MM.1S (cell line): ENCODE results near the gene SHOC2.

ENCODE experiments used
- DNase-seq: peaks from one replicate; pipeline ENCODE4 v3.0.0-alpha.2; 2015
- H2AFZ ChIP-seq: fragments of 300-600 bp; sonication (generic); 2 replicates; pipeline ENCODE4 v1.6.0; 2016; ENCODE audit warnings: antibody characterized with exemption, low read length
- H3F3A ChIP-seq: fragments of 300-600 bp; sonication (generic); 2 replicates; pipeline ENCODE4 v1.6.1; 2016; ENCODE audit warnings: mild to moderate bottlenecking, antibody characterized with exemption, low read length, moderate library complexity, mixed read lengths; ENCODE audit not compliant: insufficient read depth
- H3K27ac ChIP-seq: fragments of 300-600 bp; sonication (generic); 2 replicates; pipeline ENCODE4 v1.5.1; 2016; ENCODE audit warnings: mild to moderate bottlenecking, low read length
- H3K27me3 ChIP-seq: fragments of 300-600 bp; sonication (generic); replicated peaks from 2 replicates; pipeline ENCODE4 v1.6.0; 2016; ENCODE audit warnings: low read length; ENCODE audit not compliant: insufficient read depth
- H3K36me3 ChIP-seq: fragments of 300-600 bp; sonication (generic); replicated peaks from 2 replicates; pipeline ENCODE4 v1.6.1; 2016; ENCODE audit warnings: mild to moderate bottlenecking, low read length, mixed read lengths; ENCODE audit not compliant: insufficient read depth
- H3K4me1 ChIP-seq: fragments of 300-600 bp; sonication (generic); 2 replicates; pipeline ENCODE4 v1.6.1; 2016; ENCODE audit warnings: low read length, mixed read lengths
- H3K4me2 ChIP-seq: fragments of 300-600 bp; sonication (generic); 2 replicates; pipeline ENCODE4 v1.6.0; 2016; ENCODE audit warnings: low read depth, low read length
- H3K4me3 ChIP-seq: fragments of 300-600 bp; sonication (generic); 2 replicates; pipeline ENCODE4 v1.5.1; 2016; ENCODE audit warnings: low read length, mixed read lengths
- H3K79me2 ChIP-seq: fragments of 300-600 bp; sonication (generic); 2 replicates; pipeline ENCODE4 v1.6.1; 2016; ENCODE audit warnings: mixed run types, low read length, mixed read lengths
- H3K9ac ChIP-seq: fragments of 300-600 bp; sonication (generic); 2 replicates; pipeline ENCODE4 v1.6.1; 2016; ENCODE audit warnings: low read length, mixed read lengths
- H3K9me2 ChIP-seq: fragments of 300-600 bp; sonication (generic); replicated peaks from 2 replicates; pipeline ENCODE4 v1.6.1; 2016; ENCODE audit warnings: mild to moderate bottlenecking, low read length, mixed read lengths; ENCODE audit not compliant: insufficient read depth
- H3K9me3 ChIP-seq: fragments of 300-600 bp; sonication (generic); replicated peaks from 2 replicates; pipeline ENCODE4 v1.6.1; 2016; ENCODE audit warnings: mild to moderate bottlenecking, low read length, mixed read lengths; ENCODE audit not compliant: insufficient read depth
- H4K20me1 ChIP-seq: fragments of 300-600 bp; sonication (generic); 2 replicates; pipeline ENCODE4 v1.6.1; 2016; ENCODE audit warnings: mild to moderate bottlenecking, low read length, moderate library complexity, mixed read lengths; ENCODE audit not compliant: insufficient read depth
- CTCF ChIP-seq: fragments of 300-600 bp; sonication (generic); IDR thresholded peaks from 2 replicates; pipeline ENCODE4 v1.5.1; 2016; ENCODE audit warnings: antibody characterized with exemption, low read length, mixed read lengths
- EZH2 ChIP-seq: fragments of 300-600 bp; sonication (generic); optimal IDR thresholded peaks from 2 replicates; pipeline ENCODE3; 2017; ENCODE audit warnings: low read depth, mild to moderate bottlenecking, antibody characterized with exemption, low read length, mixed read lengths
- EZH2phosphoT487 ChIP-seq: fragments of 300-600 bp; sonication (generic); IDR thresholded peaks from 2 replicates; pipeline ENCODE4 v1.6.1; 2018; ENCODE audit warnings: antibody characterized with exemption, low read length

Gene SHOC2

GRCh38 chr10:110872145-110872983 lies 47.0 kb upstream of the SHOC2 start:
- peak overlapping the region; percentile 28; the same call in 1 of the 2 replicates for H3K27ac ChIP-seq
- TF ChIP-seq EZH2phosphoT487 (no peak), EZH2 (no peak), CTCF (no peak)
- DNase-seq: peak; percentile 50
- peak overlapping the region; percentile 80 for H3K4me2 ChIP-seq
- peak overlapping the region; percentile 9 for H2AFZ ChIP-seq
- no peaks in the 10 kb centered on the region for H3K27me3 ChIP-seq
- no peaks in the 10 kb centered on the region; the same call in 1 of the 2 replicates for H3K36me3 ChIP-seq
- no peaks in the 10 kb centered on the region for H4K20me1 ChIP-seq
- H3K79me2 ChIP-seq: peaks cover 27% of the 10 kb centered on the region
- H3K4me1 ChIP-seq: peaks cover 19% of the 10 kb centered on the region
- peak overlapping the region; percentile 66 for H3K4me3 ChIP-seq
- H3K9me3 ChIP-seq: no peaks in the 10 kb centered on the region
- no peaks in the 10 kb centered on the region for H3K9me2 ChIP-seq
- peaks cover 17% of the 10 kb centered on the region for H3F3A ChIP-seq
- H3K9ac ChIP-seq: peak overlapping the region; percentile 51

GRCh38 chr10:110872984-110873923 lies 46.1 kb upstream of the SHOC2 start:
- TF ChIP-seq EZH2: no peak
- TF ChIP-seq CTCF: no peak
- TF ChIP-seq EZH2phosphoT487: no peak
- Histone ChIP-seq H3K79me2 (peaks cover 27% of the 10 kb centered on the region), H3K9ac (peak overlapping the region; percentile 51; the same call in 1 of the 2 replicates), H3K36me3 (no peaks in the 10 kb centered on the region; the same call in 1 of the 2 replicates), H3F3A (peaks cover 9% of the 10 kb centered on the region; the same call in 1 of the 2 replicates), H3K4me1 (peaks cover 10% of the 10 kb centered on the region), H3K4me2 (peak overlapping the region; percentile 80), H2AFZ (peak overlapping the region; percentile 9), H3K9me3 (no peaks in the 10 kb centered on the region), H3K9me2 (no peaks in the 10 kb centered on the region), H3K4me3 (peak overlapping the region; percentile 66), H3K27me3 (no peaks in the 10 kb centered on the region), H3K27ac (peak overlapping the region; percentile 28; the same call in 1 of the 2 replicates), H4K20me1 (no peaks in the 10 kb centered on the region)
- no peak for DNase-seq

- peaks cover 8% of the 10 kb centered on the region for H3K4me1 ChIP-seq
- no peak overlapping the region for H3K27ac ChIP-seq
- no peak overlapping the region for H3K9ac ChIP-seq
- H3K9me2 ChIP-seq: no peaks in the 10 kb centered on the region
- no peaks in the 10 kb centered on the region for H3K9me3 ChIP-seq
- H3K4me2 ChIP-seq: no peak overlapping the region
- peaks cover 9% of the 10 kb centered on the region; the same call in 1 of the 2 replicates for H3F3A ChIP-seq
- no peaks in the 10 kb centered on the region; the same call in 1 of the 2 replicates for H3K36me3 ChIP-seq
- H2AFZ ChIP-seq: no peak overlapping the region
- no peak for DNase-seq
- H3K79me2 ChIP-seq: peaks cover 27% of the 10 kb centered on the region
- H3K4me3 ChIP-seq: no peak overlapping the region
- H3K27me3 ChIP-seq: no peaks in the 10 kb centered on the region
- no peaks in the 10 kb centered on the region for H4K20me1 ChIP-seq
- no peak for TF ChIP-seq EZH2phosphoT487
- no peak for TF ChIP-seq EZH2
- no peak for TF ChIP-seq CTCF
These were observed 45.5 kb upstream of the SHOC2 start for GRCh38 chr10:110873951-110874350.
